Lower leg skin (tissue), 3 donors: ENCODE data around the gene FKBP1B.

Source experiments
- CTCF ChIP-seq, 3 donors: fragments of 450-650 bp; IDR thresholded peaks; one replicate each; pipeline ENCODE4 v1.5.1; 2016; ENCODE audit warnings: antibody characterized with exemption in 3 of 3, mild to moderate bottlenecking in 3 of 3, moderate library complexity in 2 of 3
- POLR2A ChIP-seq, 2 donors: fragments of 450-650 bp; IDR thresholded peaks; one replicate each; pipeline ENCODE4 v1.6.1; 2016 to 2017; ENCODE audit warnings: antibody characterized with exemption in 2 of 2, mild to moderate bottlenecking in 1 of 2, moderate library complexity in 1 of 2

GRCh38 chr2:24050041-24050979 lies 769 bp downstream of the FKBP1B start:
- TF ChIP-seq CTCF (IDR thresholded peaks at IDR 0.05) (no peak), POLR2A (IDR thresholded peaks at IDR 0.05) (no peak)
